HCT116 (cell line): ENCODE data around the gene HOXB7.

Source experiments
- CTCF ChIP-seq, 3 experiments: fragments of 200-600 bp in 1 of 3; sonication (generic) in 1 of 3; IDR thresholded peaks in 2 of 3; conservative IDR thresholded peaks in 1 of 3; 2 replicates each; pipeline ENCODE4 v1.5.1; 2012 to 2017; ENCODE audit warnings: low read depth in 2 of 3, low read length in 2 of 3, antibody characterized with exemption in 1 of 3, borderline replicate concordance in 1 of 3, control low read depth in 1 of 3, mild to moderate bottlenecking in 1 of 3, mixed read lengths in 1 of 3, mixed run types in 1 of 3, moderate library complexity in 1 of 3; ENCODE audit not compliant: insufficient read depth in 1 of 3
- EZH2 ChIP-seq: fragments of 200-600 bp; sonication (generic); IDR thresholded peaks from 2 replicates; pipeline ENCODE4 v1.6.1; 2017; ENCODE audit warnings: antibody characterized with exemption, mixed run types
- EZH2phosphoT487 ChIP-seq: fragments of 200-600 bp; IDR thresholded peaks from 2 replicates; pipeline ENCODE4 v1.6.1; 2018; ENCODE audit warnings: antibody characterized with exemption, borderline replicate concordance
- JUND ChIP-seq: IDR thresholded peaks from 2 replicates; pipeline ENCODE4 v1.6.1; 2012
- POLR2A ChIP-seq: IDR thresholded peaks from 2 replicates; pipeline ENCODE4 v1.7.0; 2011; ENCODE audit warnings: borderline replicate concordance; ENCODE audit not compliant: insufficient read depth, insufficient read length; ENCODE audit errors: extremely low read depth
- POLR2AphosphoS5 ChIP-seq: IDR thresholded peaks from 2 replicates; pipeline ENCODE4 v1.6.1; 2011; ENCODE audit warnings: mild to moderate bottlenecking, low read depth, low read length, moderate library complexity
- RAD21 ChIP-seq: IDR thresholded peaks from 2 replicates; pipeline ENCODE4 v1.6.1; 2012; ENCODE audit warnings: low read depth, mild to moderate bottlenecking
- REST ChIP-seq: IDR thresholded peaks from 2 replicates; pipeline ENCODE4 v1.6.1; 2012; ENCODE audit warnings: low read depth
- SIN3A ChIP-seq: IDR thresholded peaks from 2 replicates; pipeline ENCODE4 v1.6.1; 2012; ENCODE audit warnings: low read depth
- SP1 ChIP-seq: IDR thresholded peaks from 2 replicates; pipeline ENCODE4 v1.6.1; 2012; ENCODE audit warnings: low read depth
- YY1 ChIP-seq: IDR thresholded peaks from 2 replicates; pipeline ENCODE4 v1.6.1; 2011; ENCODE audit warnings: low read length, low read depth, moderate library complexity, mild to moderate bottlenecking; ENCODE audit not compliant: insufficient replicate concordance; ENCODE audit errors: extremely low read depth
- ZBTB33 ChIP-seq: IDR thresholded peaks from 2 replicates; pipeline ENCODE4 v1.6.1; 2011; ENCODE audit warnings: mild to moderate bottlenecking, low read length, moderate library complexity; ENCODE audit not compliant: insufficient replicate concordance; ENCODE audit errors: extremely low read depth
- ZFX ChIP-seq: fragments of 450-650 bp; IDR thresholded peaks from 2 replicates; pipeline ENCODE4 v1.6.1; 2017
- ZNF274 ChIP-seq: fragments of 200-500 bp; sonication (Bioruptor generic); IDR thresholded peaks from 2 replicates; pipeline ENCODE4 v1.6.1; 2014; ENCODE audit warnings: mild to moderate bottlenecking, low read depth, low read length, inconsistent platforms

GRCh38 chr17:48606892-48607614, 3.8 kb downstream of the HOXB7 start:
- TF ChIP-seq CTCF (IDR thresholded peaks at IDR 0.05 in 2 of 3, conservative IDR thresholded peaks at IDR 0.05 in 1 of 3; ENCODE audit: borderline replicate concordance in 1 of 3, insufficient read depth in 1 of 3, low read depth in 2 of 3, low read length in 2 of 3): no peak
- no peak for TF ChIP-seq POLR2A
- no peak for TF ChIP-seq EZH2
- TF ChIP-seq POLR2AphosphoS5: no peak
- TF ChIP-seq RAD21: no peak
- no peak for TF ChIP-seq ZFX
- no peak for TF ChIP-seq ZBTB33
- TF ChIP-seq YY1: no peak
- TF ChIP-seq EZH2phosphoT487: no peak
- TF ChIP-seq REST: no peak
- no peak for TF ChIP-seq JUND
- no peak for TF ChIP-seq SP1
- no peak for TF ChIP-seq ZNF274
- no peak for TF ChIP-seq SIN3A
